NCI-H2029 (cell line): ENCODE results near the gene RAI14.

ENCODE experiments used
- DNase-seq: peaks from one replicate; lab custom pipeline; 2025; lab: John Stamatoyannopoulos, UW

RAI14 gene

GRCh38 chr5:34656001-34656699 lies at the start of gene RAI14:
RAI14 (plus strand) TSS chr5:34656328; CDS start chr5:34686920, 30,592 bp downstream.
- peak; percentile 40 for DNase-seq

GRCh38 chr5:34608368-34608767 lies 47.8 kb upstream of the RAI14 start:
- DNase-seq, result no peak

- DNase-seq, result no peak
Observed at GRCh38 chr5:34608859-34609648, 47.1 kb upstream of the RAI14 start.

GRCh38 chr5:34609951-34610441 lies 46.1 kb upstream of the RAI14 start:
- DNase-seq, result no peak

GRCh38 chr5:34610546-34610945 lies 45.6 kb upstream of the RAI14 start:
- DNase-seq, result no peak

GRCh38 chr5:34611464-34612415 lies 44.4 kb upstream of the RAI14 start:
- DNase-seq, result no peak

GRCh38 chr5:34616651-34617050 lies 39.5 kb upstream of the RAI14 start:
- DNase-seq, result peak; percentile 9

- DNase-seq, result no peak
Observed at GRCh38 chr5:34618371-34619065, 37.6 kb upstream of the RAI14 start.

- DNase-seq, result no peak
Observed at GRCh38 chr5:34620185-34620584, 35.9 kb upstream of the RAI14 start.

GRCh38 chr5:34621277-34622097 lies 34.6 kb upstream of the RAI14 start:
- no peak for DNase-seq

GRCh38 chr5:34622098-34622400 lies 34.1 kb upstream of the RAI14 start:
- no peak for DNase-seq

- no peak for DNase-seq
Observed at GRCh38 chr5:34624691-34625090, 31.4 kb upstream of the RAI14 start.

GRCh38 chr5:34625246-34625645 lies 30.9 kb upstream of the RAI14 start:
- DNase-seq, result no peak

GRCh38 chr5:34626036-34626435 lies 30.1 kb upstream of the RAI14 start:
- no peak for DNase-seq

- no peak for DNase-seq
Observed at GRCh38 chr5:34626751-34627150, 29.4 kb upstream of the RAI14 start.

GRCh38 chr5:34627794-34628193 lies 28.3 kb upstream of the RAI14 start:
- no peak for DNase-seq

GRCh38 chr5:34628373-34628772 lies 27.8 kb upstream of the RAI14 start:
- DNase-seq, result no peak

- DNase-seq, result no peak
Observed at GRCh38 chr5:34630596-34630995, 25.5 kb upstream of the RAI14 start.

- no peak for DNase-seq
Observed at GRCh38 chr5:34632807-34633422, 23.2 kb upstream of the RAI14 start.

- no peak for DNase-seq
Observed at GRCh38 chr5:34639852-34640626, 16.1 kb upstream of the RAI14 start.
